ENCODE results near the gene LRIT1. TPM values are rescaled to one million over a fixed set of nuclear protein-coding genes. Genes with fewer than 3 reads are reported as not detected.

Gene LRIT1
- polyA plus RNA-seq, 1 donor (not counting 4 experiments of a cell fraction or from before 2014, with no cell fraction given), result not detected

DNA sequence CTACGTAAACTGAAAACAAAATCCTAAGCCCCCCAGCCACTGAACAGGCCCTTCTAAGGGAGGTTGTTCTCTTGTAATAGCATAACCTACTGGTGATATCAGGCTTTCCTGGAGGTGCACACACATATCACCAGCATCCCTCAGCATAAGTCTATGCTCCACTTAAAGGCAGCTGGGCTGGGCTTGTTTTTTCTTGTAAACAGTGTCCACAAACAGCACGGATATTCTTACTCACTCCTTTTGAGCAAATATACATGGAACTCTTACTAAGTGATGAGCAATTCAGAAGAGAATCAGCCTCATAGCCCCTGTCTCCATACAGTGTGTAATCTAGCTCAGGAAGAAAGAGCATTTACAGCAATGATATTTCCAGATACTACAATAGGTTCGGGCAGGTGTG lies 2.4 kb downstream of the LRIT1 start:
- Histone ChIP-seq H3K9me1 (ENCODE audit: control insufficient read depth, extremely low read depth, insufficient read depth, low read length) (no peaks in the 10 kb centered on the region), H3K4me2 (ENCODE audit: control insufficient read depth, extremely low read depth, insufficient read depth, low read depth, low read length) (no peak overlapping the region), H3K27me3 (ENCODE audit: control insufficient read depth, extremely low read depth, insufficient read depth, low read length) (no peaks in the 10 kb centered on the region), H3K9ac (ENCODE audit: control insufficient read depth, extremely low read depth, insufficient read depth, low read length) (no peak overlapping the region), H3K36me3 (ENCODE audit: control insufficient read depth in 2 of 2, extremely low read depth in 1 of 2, insufficient read depth in 2 of 2, low read length in 2 of 2) (no peaks in the 10 kb centered on the region), H3K27ac (ENCODE audit: control insufficient read depth, insufficient read depth, low read length) (no peak overlapping the region), H2AFZ (ENCODE audit: control insufficient read depth, low read length) (no peak overlapping the region), H3K9me3 (ENCODE audit: control insufficient read depth, low read depth, low read length) (no peaks in the 10 kb centered on the region), H4K20me1 (ENCODE audit: control insufficient read depth, extremely low read depth, insufficient read depth, low read length) (no peaks in the 10 kb centered on the region), H3K79me2 (ENCODE audit: control insufficient read depth, insufficient read depth, low read length) (no peaks in the 10 kb centered on the region), H3K4me1 (ENCODE audit: control insufficient read depth, extremely low read depth, insufficient read depth, low read length) (no peaks in the 10 kb centered on the region), H3K4me3 (ENCODE audit: control insufficient read depth in 2 of 3, extremely low read depth in 1 of 3, insufficient read depth in 2 of 3, low read depth in 1 of 3, low read length in 3 of 3) (no peak overlapping the region)
- DNase-seq (ENCODE audit: low read depth, low spot score), result no peak
- dilution Hi-C loops (cut with MboI; ENCODE audit: extremely low pct_ligation_motif_present, low sequenced_read_pairs), result no loop called here
- FAIRE-seq, result no peak
- TF ChIP-seq, protein P1, sequence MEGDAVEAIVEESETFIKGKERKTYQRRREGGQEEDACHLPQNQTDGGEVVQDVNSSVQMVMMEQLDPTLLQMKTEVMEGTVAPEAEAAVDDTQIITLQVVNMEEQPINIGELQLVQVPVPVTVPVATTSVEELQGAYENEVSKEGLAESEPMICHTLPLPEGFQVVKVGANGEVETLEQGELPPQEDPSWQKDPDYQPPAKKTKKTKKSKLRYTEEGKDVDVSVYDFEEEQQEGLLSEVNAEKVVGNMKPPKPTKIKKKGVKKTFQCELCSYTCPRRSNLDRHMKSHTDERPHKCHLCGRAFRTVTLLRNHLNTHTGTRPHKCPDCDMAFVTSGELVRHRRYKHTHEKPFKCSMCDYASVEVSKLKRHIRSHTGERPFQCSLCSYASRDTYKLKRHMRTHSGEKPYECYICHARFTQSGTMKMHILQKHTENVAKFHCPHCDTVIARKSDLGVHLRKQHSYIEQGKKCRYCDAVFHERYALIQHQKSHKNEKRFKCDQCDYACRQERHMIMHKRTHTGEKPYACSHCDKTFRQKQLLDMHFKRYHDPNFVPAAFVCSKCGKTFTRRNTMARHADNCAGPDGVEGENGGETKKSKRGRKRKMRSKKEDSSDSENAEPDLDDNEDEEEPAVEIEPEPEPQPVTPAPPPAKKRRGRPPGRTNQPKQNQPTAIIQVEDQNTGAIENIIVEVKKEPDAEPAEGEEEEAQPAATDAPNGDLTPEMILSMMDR (optimal IDR thresholded peaks at IDR 0.05 in 1 of 3, IDR thresholded peaks at IDR 0.05 in 1 of 3, conservative IDR thresholded peaks at IDR 0.05 in 1 of 3; ENCODE audit: extremely low read depth in 1 of 3, insufficient read depth in 2 of 3, low read length in 3 of 3), result no peak
- TF ChIP-seq EZH2 (IDR thresholded peaks at IDR 0.05; ENCODE audit: low read length), result no peak

DNA sequence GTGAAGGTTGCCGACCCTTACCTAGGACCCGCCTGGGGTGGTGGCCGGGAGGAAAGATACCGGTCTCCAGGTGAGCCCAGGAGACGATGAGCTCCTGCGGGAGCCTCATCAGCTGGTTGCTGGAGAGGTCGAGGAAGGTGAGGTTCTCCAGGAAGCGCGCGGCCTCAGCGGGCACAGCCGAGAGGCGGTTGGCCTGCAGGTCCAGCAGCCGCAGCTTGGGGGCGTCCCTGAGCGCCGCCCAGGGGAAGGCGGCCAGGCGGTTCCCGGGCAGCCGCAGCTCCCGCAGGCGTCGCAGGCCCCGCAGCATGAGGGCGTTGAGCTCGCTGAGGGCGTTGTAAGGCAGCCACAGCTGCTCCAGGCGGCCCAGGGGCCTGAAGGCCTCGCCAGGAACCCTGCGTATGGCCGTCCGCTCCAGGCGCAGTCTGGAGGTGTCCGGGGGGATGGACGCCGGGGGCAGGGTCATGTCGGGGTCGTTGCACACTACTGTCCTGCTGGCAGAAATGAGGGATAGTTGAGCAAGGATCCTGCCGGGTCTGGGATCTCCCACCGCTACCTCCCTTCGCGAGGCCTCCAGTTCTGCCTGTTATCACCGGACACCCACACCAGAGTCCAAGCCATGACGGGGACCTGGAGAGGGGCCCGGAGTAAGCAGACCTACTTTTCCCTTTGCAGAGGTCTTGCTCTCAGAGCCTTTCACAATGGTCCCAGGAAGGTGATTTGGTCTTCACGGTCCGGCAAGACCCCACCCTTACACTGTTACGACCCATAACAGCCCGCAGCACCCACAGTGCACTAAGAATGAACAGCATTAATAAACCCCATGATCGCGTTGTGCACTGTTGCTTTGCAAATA lies 3.9 kb downstream of the LRIT1 start:
- Histone ChIP-seq H3K36me3 (ENCODE audit: control insufficient read depth in 2 of 2, extremely low read depth in 1 of 2, insufficient read depth in 2 of 2, low read length in 2 of 2) (no peaks in the 10 kb centered on the region), H3K4me1 (ENCODE audit: control insufficient read depth, extremely low read depth, insufficient read depth, low read length) (no peaks in the 10 kb centered on the region), H3K9me3 (ENCODE audit: control insufficient read depth, low read depth, low read length) (no peaks in the 10 kb centered on the region), H3K4me3 (ENCODE audit: control insufficient read depth in 2 of 3, extremely low read depth in 1 of 3, insufficient read depth in 2 of 3, low read depth in 1 of 3, low read length in 3 of 3) (no peak overlapping the region), H3K4me2 (ENCODE audit: control insufficient read depth, extremely low read depth, insufficient read depth, low read depth, low read length) (no peak overlapping the region), H3K27ac (ENCODE audit: control insufficient read depth, insufficient read depth, low read length) (no peak overlapping the region), H3K9ac (ENCODE audit: control insufficient read depth, extremely low read depth, insufficient read depth, low read length) (no peak overlapping the region), H3K9me1 (ENCODE audit: control insufficient read depth, extremely low read depth, insufficient read depth, low read length) (no peaks in the 10 kb centered on the region), H4K20me1 (ENCODE audit: control insufficient read depth, extremely low read depth, insufficient read depth, low read length) (no peaks in the 10 kb centered on the region), H3K27me3 (ENCODE audit: control insufficient read depth, extremely low read depth, insufficient read depth, low read length) (no peaks in the 10 kb centered on the region), H2AFZ (ENCODE audit: control insufficient read depth, low read length) (no peak overlapping the region), H3K79me2 (ENCODE audit: control insufficient read depth, insufficient read depth, low read length) (no peaks in the 10 kb centered on the region)
- dilution Hi-C loops (cut with MboI; ENCODE audit: extremely low pct_ligation_motif_present, low sequenced_read_pairs), result no loop called here
- FAIRE-seq, result no peak
- TF ChIP-seq, protein P1 (optimal IDR thresholded peaks at IDR 0.05 in 1 of 3, IDR thresholded peaks at IDR 0.05 in 1 of 3, conservative IDR thresholded peaks at IDR 0.05 in 1 of 3; ENCODE audit: extremely low read depth in 1 of 3, insufficient read depth in 2 of 3, low read length in 3 of 3), result peak in 2 of 3 experiments; percentile 4 to 15
- TF ChIP-seq EZH2 (IDR thresholded peaks at IDR 0.05; ENCODE audit: low read length), result no peak
- DNase-seq (ENCODE audit: low read depth, low spot score), result no peak
